ENCODE measurements around the gene CFAP47. TPM values are rescaled to one million over a fixed set of nuclear protein-coding genes. Genes with fewer than 3 reads are reported as not detected.

CFAP47 gene
- total RNA-seq, 1 experiment from 2014 or later, result 0.05 TPM

- Histone ChIP-seq H3K4me1 (ENCODE audit: control insufficient read depth, insufficient read depth, low read length) (no peaks in the 10 kb centered on the region), H3K4me3 (ENCODE audit: low read depth in 2 of 2, low read length in 2 of 2) (no peak overlapping the region), H3K36me3 (ENCODE audit: control insufficient read depth, insufficient read depth, low read length) (no peaks in the 10 kb centered on the region), H3K27me3 (ENCODE audit: control insufficient read depth, insufficient read depth, low read length) (no peaks in the 10 kb centered on the region), H3K9me3 (ENCODE audit: control insufficient read depth, insufficient read depth, low read depth, low read length) (no peaks in the 10 kb centered on the region), H3K27ac (ENCODE audit: low read length) (no peak overlapping the region)
- no TSS peak for BruUV-seq (replicated peaks)
- intact Hi-C loops (cut with micrococcal nuclease; ENCODE audit: unreplicated experiment) (no loop called here), in situ Hi-C loops (cut with HindIII; ENCODE audit: low pct_unique_long_range_greater_than_20kb, low sequenced_read_pairs) (no loop called here)
- POLR2A ChIA-PET, result no interaction called here
- no peak for ATAC-seq
- CTCF ChIA-PET, result no interaction called here
- no peak for DNase-seq (ENCODE audit: low read depth, low spot score)
- TF ChIP-seq POLR2AphosphoS5 (IDR thresholded peaks at IDR 0.05; ENCODE audit: low read depth, low read length), result no peak
- TF ChIP-seq REST (IDR thresholded peaks at IDR 0.05; ENCODE audit: insufficient read depth in 1 of 2, low read depth in 2 of 2, low read length in 1 of 2), result no peak
- TF ChIP-seq CTCF (IDR thresholded peaks at IDR 0.05), result no peak
- no peak for TF ChIP-seq TCF7L2 (IDR thresholded peaks at IDR 0.05; ENCODE audit: low read depth, low read length)
- no peak for TF ChIP-seq SIN3A (IDR thresholded peaks at IDR 0.05; ENCODE audit: borderline replicate concordance, insufficient read depth, low read depth, low read length)
These were observed 415.0 kb downstream of the CFAP47 start for GRCh38 chrX:36334572-36334971.

GRCh38 chrX:36336751-36337150 is 417.2 kb downstream of the CFAP47 start:
- no peak for TF ChIP-seq SIN3A (IDR thresholded peaks at IDR 0.05; ENCODE audit: borderline replicate concordance, insufficient read depth, low read depth, low read length)
- TF ChIP-seq REST (IDR thresholded peaks at IDR 0.05; ENCODE audit: insufficient read depth in 1 of 2, low read depth in 2 of 2, low read length in 1 of 2), result no peak
- no peak for TF ChIP-seq TCF7L2 (IDR thresholded peaks at IDR 0.05; ENCODE audit: low read depth, low read length)
- no peak for TF ChIP-seq CTCF (IDR thresholded peaks at IDR 0.05)
- no peak for TF ChIP-seq POLR2AphosphoS5 (IDR thresholded peaks at IDR 0.05; ENCODE audit: low read depth, low read length)
- Histone ChIP-seq H3K4me3 (ENCODE audit: low read depth in 2 of 2, low read length in 2 of 2) (no peak overlapping the region), H3K27ac (ENCODE audit: low read length) (no peak overlapping the region), H3K9me3 (ENCODE audit: control insufficient read depth, insufficient read depth, low read depth, low read length) (no peaks in the 10 kb centered on the region), H3K27me3 (ENCODE audit: control insufficient read depth, insufficient read depth, low read length) (no peaks in the 10 kb centered on the region), H3K4me1 (ENCODE audit: control insufficient read depth, insufficient read depth, low read length) (no peaks in the 10 kb centered on the region), H3K36me3 (ENCODE audit: control insufficient read depth, insufficient read depth, low read length) (no peaks in the 10 kb centered on the region)
- intact Hi-C loops (cut with micrococcal nuclease; ENCODE audit: unreplicated experiment) (no loop called here), in situ Hi-C loops (cut with HindIII; ENCODE audit: low pct_unique_long_range_greater_than_20kb, low sequenced_read_pairs) (no loop called here)
- no peak for DNase-seq (ENCODE audit: low read depth, low spot score)
- no peak for ATAC-seq
- CTCF ChIA-PET, result no interaction called here
- no TSS peak for BruUV-seq (replicated peaks)
- POLR2A ChIA-PET, result no interaction called here

Measured in Panc1 (cell line).